Suppressor macrophage treated with lipopolysaccharide for 1 hour (primary cell): ENCODE measurements around the gene CCNL2.
"Not testable (repeated sequence)": the region's sequence is repeated elsewhere in the genome, so short reads cannot be mapped to it uniquely, and the experiment has no call there.

Experiments used
- DNase-seq, 3 donors: peaks; one replicate each; pipeline ENCODE4 v3.0.0-alpha.2; 2020 to 2022

Gene CCNL2

DNA sequence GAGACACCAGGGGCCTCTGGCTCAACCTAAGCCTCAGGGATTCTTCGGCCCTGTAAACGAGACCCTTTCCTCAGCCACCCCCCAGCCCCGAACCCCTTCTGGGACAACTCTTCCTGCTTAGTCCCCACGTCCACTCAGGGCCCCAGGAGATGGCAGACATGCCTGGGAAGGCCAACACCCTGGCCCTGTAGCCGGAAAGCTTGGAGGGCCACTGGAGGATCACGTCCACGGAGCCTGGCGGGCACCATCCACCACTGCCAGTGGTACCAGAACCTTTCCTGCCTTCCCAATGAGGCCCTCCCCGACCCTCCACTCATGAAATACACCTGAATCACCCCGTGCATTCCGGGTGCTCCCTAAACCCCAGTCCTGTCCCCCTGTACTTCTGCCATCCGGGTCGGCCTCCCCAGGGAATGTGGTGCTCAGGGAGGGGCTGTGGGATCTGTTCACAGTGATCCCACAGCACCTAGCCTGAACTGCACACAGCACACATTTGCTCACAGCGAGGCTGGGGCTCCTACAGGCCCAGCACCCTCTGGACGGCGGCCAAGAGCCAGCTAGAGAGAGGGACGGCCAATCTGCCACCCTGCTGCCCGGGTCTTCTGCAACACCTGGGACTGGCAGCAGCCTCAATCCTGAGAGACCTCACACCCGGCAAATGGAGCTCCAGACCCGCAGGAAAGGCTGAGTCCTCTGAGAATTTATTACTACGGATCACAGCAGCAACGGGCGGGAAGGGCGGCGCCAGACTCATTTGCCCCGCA lies 25.9 kb downstream of the CCNL2 start:
- DNase-seq: no peak

DNA sequence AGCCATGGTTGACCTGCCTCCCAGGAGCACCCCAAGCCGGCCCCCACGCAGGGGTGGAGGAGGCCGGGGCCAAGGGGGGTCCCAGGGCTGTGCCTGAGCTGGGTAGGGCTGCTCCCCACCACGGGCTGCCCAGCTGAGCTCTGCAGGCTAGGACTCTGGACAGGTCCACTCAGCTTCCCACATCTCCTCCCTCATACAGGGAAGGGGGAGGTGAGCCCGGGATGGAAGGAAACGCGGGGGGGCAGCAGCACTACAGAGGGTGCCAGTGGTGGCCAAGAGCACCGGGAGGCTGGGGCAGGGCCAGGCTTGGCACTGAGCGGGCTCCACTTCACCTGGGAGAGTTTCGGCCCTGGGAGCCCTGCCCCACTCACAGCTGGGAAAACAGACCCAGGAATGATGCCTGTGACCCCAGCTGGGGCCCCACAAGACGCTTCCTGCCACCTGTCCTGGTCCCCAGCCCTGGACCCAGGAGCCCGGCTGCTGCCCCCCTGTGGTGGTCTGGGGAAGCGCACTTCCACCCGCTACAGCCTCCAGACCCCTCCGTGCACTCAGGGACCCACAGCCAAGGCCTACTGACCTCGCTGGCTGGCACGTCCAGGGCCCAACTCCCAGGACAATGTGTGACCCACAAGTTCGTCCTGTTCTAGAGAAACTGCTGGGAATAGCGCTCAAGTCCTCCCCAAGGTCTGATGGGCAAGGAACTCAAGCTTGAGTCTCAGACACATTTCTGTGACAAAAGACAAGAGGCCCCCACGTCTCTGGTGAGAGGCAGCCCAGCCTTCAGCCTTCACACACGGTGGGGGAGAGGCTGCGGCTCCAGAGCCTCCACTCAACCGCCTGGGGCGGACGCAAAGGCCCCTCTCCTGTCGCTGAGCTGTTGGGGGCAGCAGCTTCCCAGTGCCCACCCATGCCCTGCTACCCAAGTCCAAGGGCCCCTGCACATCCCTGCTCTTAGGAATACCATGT lies 27.1 kb downstream of the CCNL2 start:
- peak; percentile 61 to 81 (median 68) for DNase-seq

DNA sequence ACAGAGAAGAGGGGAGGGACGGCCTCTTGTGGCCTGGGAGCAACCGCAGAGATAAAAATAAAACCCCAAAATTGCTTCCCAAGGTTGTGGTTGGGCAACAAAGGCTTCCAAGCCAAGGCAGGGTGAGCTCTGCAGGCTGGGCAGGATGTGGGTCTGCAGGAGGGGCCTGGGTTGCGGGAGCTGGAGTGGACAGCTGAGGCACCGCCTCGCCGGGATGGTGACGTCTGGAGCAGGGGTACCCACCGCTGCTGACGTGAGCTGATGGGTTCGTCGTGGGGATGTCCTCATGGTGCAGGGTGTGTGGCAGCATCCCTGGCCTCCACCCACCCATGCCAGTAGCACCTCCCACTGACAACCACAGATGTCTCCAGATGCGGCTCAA lies 27.8 kb downstream of the CCNL2 start:
- no peak for DNase-seq

DNA sequence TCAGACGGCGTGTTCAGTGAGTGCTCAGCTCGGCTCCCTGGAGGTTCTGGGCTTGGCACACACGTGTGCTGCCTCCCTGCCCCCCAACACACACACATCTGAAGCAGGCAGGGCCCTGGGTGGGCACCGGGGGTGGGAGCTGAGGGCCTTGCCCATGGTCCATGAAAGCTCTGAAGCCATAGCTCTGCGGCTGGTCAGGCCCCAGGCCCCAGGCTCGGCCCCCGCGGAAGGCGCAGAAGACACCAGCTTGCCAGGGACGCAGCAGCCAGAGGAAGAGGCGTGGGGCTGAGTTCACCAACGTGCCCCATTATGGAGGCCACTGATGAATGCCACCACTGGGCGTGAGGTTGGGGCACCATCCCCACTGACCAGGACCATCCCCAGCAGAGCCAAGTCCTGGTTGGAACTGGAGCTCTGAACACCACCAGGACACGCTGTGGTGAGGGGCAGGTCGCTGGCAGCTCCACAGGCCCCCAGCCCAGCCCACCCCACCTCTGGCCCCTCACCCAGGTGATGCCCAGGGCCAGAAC lies 28.3 kb downstream of the CCNL2 start:
- no peak for DNase-seq

DNA sequence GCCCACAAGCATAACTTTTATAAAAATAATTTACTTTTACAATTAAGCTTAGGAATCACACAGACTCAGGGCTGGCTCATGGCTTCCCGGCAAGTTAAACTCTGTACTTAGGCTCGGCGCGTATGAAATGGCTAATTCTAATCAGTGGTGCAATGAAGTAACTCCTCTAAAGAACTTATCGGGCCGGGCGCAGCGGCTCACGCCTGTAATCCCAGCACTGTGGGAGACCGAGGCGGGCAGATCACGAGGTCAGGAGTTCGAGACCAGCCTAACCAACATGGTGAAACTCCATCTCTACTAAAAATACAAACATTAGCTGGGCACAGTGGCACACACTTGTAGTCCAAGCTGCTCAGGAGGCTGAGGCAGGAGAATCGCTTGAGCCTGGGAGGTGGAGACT lies 29.0 kb downstream of the CCNL2 start:
- not testable (repeated sequence) for DNase-seq

DNA sequence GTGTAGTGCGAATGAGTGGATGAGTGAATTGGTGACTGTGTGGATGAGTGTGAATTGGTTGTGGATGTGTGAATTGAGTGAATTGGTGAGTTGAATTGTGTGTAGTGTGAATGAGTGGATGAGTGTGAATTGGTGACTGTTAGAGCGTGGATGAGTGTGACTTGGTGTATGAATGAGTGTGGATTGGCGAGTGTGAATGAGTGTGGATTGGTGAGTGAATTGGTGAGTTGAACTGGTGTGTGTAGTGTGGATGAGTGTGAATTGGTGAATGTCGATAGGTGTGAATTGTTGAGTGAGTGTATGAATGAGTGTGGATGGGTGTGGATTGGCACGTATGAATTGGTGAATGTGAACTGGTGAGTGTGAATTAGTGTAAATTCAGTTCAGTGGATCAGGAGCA lies 31.8 kb downstream of the CCNL2 start:
- no peak for DNase-seq

DNA sequence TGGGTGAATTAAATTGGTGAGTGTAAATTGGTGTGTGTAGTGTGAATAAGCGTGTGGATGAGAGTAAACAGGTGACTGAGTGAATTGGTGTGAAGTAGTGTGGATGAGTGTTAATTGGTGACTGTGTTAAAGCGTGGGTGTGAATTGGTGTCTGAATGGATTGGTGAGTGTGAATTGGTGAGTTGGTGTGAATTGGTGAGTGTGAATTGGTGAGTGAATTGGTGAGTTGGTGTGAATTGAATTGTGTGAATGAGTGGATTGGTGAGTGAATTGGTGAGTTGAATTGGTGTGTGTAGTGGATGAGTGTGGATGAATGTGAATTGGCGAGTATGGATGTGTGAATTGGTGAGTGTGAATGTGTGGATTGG lies 32.5 kb downstream of the CCNL2 start:
- DNase-seq: no peak

DNA sequence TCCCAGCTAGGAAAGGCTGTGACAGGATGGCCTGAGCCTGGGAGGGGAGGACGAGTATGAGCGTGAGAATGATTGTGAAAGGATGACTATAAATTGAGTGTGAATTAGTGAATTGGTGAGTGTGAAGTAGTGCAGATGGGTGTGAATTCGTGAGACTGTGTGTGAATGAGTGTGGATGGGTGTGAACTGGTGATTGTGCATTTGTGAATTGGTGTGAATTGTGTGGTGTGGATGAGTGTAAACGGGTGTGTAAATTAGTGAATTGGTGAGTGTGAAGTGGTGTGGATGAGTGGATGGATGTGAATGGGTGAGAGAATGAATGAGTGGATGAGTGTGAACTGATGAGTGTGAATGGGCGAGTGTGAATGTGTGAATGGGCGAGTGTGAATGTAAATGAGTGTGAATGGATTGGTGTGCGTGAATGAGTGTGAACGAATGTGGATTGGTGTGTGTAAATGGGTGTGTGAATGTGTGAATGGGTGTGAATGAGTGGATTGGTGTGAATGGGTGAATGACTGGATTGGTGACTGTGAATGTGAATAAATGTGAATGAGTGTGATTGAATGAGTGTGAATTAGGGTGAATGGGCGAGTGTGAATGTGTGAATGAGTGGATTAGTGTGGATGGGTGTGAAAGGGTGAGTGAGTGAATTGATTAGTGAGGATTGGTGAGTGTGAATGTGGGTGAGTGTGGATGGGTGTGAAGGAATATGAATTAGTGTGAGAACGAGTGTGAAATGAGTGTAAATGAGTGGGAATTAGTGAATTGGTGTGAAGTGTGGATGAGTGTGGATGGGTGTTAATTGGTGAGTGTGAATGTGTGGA lies 33.0 kb downstream of the CCNL2 start:
- no peak for DNase-seq

DNA sequence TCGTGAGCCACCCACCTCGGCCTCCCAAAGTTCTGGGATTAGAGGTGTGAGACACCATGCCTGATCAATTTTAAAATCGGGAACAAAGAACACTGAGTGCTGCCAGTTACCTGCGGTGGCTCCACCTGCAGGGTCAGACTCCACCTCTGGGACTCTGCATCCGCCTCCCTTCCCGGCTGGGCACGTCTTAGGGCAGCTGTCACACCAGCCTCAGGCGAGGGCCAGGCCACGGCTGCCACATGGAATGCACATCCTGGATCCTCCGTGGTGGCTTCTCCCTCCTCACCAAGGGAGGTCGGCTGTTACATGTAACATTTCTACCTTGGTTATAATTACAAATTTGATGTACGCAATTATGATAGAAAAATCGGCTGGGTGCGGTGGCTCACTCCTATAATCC lies 34.9 kb downstream of the CCNL2 start:
- no peak for DNase-seq

DNA sequence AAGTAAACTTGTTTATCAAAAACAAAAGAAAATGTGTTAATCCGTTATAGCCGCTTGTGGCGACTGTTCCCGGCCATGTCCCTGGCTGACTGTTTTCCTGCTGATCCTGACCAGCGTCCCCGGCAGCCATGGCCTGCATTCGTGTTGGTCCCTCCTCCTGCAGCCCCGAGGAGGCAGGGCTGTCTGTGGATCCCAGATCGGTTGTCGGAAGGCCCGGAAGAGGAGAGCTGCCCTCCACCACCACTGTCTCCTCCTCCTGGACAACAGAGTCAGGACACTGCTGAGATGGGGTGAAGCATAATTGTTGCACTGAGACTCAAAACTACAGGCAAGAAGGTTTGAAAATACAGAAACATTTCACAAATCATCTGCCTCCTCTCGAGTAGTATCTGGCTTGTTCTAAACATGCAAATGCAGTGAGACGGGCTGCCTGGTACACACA lies 37.1 kb downstream of the CCNL2 start:
- no peak for DNase-seq

DNA sequence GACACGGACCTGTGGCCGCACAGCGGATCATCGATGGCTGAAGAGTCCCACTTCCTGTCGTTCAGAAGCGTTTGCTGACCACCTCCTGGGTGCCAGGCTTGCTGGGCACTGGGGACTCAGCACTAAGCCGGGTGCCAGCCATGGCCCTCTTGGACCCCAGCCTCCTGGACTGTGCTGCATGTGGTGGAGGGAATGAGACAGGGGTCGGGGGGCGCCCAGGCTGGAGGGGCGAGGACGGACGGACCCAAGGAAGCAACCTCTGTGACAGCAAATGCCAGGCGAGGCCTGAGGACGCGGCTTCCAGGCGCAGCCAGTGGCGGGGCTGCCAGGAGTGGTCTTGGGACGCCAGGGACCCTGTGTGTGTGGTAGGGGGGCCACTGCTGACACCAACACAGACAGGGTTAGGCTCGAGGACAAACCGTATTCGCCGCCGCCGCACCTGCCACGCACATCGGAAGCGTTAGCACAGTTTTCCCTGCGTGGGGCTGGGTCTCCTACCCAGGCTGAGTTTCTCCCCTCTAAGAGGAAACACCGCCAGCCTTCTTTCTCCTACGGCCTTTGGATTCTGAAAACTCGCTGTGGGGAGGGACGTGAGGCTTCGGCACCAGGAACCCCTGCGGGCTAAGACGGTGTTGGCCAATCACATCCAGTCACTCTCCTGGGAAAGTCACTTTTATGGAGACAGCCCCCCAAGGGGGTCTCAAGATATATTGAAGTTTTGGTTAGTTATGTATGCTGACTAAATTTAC lies 37.7 kb downstream of the CCNL2 start:
- no peak for DNase-seq

DNA sequence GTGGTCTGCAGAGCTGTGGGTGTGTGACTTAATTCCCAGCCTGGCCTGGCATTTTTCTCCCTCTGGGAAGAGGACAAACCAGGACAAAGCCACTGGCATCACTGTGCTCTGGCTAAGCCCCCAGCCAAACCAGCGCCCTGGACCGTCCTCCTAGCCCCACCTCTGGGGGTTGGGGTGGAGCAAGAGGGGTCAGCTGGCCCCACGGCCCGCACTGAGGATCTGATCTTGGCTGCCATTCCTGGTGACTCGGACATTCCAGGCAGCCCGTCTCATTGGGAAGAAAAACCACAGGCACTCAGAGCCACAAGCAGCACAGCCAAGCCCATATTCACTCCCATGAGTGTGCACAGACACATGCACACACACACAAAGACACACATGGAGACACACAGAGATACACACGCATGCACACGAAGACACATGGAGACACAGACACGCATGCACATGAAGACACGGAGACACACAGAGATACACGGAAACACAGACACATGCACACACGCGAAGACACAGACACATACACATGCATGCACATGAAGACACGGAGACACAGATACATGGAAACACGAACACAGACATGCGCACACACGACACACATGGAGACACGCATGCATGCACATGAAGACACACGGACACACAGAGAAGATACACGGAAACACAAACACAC lies 38.5 kb downstream of the CCNL2 start:
- DNase-seq: no peak

DNA sequence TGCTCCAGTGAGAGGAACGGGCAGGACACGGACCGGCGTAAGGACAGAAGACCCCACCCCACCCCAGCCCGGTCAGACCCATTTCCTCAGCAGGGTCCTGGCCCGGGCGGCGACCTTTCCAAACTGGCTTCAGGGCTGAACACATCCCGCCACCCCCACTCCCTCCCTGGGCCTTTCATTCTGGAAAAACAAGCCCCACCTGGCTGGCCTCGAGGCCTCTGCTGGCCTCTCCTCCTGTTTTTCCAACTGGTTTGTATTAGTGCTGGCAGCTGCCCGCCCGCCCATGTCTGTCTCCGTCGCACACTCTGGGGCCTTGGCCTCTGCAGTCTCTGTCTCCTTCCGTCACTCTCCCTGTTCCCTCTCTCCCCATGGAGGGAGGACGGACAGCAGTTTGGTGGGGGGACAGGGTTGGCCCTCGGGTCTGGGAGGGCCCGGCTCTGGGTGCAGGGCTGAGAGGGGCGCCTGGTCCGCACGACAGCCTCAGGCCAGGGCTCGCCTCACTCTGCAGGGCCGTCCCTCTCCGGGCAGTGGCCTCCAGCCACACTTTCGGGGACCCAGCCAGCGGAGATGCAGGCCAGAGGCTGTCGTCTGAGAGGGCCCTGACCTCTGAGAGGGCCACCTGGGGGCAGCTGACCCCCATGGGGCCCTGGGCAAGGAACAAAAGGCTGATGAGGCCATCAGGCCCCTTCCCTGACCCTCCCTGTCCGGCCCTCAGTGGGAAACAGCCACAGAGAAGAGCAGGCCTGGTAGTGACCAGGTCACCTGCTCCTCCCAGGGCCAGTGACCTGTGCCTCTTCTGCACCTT lies 39.3 kb downstream of the CCNL2 start:
- no peak for DNase-seq

DNA sequence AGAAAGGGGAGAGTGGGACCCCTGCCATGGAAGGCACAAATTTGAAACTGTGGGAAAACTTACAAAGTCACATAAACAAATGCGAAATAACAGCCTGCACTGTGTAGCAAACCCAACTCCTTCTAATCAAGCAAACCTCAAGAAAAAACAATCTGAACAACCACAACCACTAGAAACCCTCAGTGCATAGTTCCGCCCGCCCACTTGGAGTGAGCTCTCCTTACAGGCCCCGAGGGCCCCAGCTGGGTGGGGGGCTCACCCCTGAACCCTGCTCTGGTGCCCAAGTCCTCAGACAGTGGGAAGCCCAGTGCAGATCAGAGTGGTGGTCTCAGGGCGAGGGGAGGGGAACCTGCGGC lies 39.8 kb downstream of the CCNL2 start:
- DNase-seq: no peak

DNA sequence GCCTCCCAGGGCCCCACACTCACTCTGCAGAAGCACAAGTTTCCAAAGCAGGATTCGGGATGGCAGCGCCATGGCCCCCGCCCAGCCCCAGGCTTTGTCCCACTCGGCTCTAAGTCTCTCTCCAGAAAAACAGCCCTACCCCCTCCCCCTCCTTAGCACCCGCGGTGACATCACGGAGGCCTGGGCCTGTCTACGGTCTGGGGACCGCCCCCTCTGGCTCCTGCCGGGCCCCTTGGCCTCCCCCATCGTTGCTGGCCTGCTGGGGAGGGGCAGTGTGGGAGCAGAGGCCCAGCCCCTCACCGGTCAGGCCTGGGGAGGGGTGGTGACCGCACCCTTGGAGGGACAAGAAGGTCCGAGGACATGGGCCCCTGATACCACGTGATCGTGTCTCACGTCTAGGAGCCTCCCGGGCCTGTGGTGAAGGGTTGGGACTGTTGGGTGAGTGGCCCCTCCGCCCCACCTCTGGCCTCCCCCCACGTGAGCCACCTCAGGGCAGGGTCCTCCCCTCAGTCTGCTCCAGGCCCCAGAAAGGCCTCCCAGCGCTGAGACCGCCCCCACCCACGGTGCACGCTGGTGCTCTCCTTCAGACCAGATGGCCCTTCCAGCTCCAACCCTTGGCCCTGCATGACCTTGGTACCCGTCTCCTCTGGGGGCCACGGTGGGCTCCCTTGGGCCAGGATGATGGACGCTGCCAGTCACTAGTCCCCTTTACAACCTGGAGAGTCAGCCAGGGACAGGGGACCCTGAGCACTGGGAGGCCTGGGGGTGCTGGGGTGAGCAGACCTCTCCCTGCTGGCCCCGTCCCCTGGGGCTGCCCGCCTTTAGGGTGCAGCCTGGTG lies 40.5 kb downstream of the CCNL2 start, which contains the start of gene MXRA8:
Gene MXRA8, minus strand, starts transcription at position 123 of the 839 bp plus-strand sequence. Its CDS starts 51 bp downstream, at position 72.
- no peak for DNase-seq

DNA sequence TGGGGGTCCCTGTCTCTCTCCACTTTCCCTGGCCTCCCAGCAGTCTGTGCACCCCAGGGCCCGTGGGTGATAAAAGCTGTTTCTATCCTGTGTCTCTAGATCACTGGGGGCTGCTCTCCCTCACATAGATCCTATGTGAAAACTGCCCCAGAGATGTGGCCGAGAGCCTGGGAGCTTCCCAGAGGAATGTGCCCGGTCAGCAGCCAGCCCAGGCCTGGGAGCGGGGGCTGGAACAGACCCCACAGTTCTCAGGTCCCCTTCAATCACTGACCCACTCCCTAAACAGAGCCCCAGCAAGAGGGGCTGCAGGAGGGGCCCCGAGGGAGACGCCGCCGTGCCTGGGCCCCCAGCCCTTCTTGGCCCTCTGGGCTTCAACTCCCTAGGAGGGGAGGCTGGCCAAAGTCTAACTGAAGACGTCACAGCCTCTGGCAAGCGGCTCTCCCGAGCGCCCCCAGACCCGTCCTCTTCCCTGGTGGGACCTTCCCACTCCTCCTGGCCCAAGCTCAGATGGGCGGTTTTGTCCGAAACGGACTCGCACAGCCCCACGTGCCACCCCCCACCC lies 41.2 kb downstream of the CCNL2 start:
- no peak for DNase-seq

DNA sequence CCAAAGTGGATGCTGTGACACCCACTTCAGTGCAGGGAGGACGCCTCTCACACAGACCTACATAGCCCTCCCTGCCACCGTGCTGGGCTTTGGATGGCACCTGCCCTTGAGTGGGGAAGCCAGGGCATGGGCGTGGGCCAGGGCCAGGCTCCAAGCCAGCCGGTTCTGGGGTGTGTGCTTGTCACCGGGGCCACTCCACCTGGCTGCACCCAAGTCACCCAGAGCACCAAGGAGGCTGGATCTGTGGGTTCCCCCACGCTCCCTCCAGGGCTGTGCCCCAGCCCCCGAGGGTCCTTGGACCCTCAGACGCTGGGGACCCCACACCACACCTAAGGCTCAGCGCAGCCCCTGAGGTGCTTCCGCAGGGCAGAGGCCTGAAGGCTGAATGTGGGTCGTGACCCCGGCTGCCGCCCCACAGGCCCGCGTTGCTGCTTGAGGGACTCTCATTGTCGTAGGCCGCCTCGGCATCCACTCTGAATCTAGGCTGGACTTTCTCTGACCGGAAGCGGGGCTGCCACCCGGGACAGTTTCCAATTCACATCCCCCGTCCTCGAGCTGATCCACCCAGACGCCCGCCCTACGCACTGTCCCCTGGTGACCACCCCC lies 42.2 kb downstream of the CCNL2 start:
- DNase-seq: no peak

DNA sequence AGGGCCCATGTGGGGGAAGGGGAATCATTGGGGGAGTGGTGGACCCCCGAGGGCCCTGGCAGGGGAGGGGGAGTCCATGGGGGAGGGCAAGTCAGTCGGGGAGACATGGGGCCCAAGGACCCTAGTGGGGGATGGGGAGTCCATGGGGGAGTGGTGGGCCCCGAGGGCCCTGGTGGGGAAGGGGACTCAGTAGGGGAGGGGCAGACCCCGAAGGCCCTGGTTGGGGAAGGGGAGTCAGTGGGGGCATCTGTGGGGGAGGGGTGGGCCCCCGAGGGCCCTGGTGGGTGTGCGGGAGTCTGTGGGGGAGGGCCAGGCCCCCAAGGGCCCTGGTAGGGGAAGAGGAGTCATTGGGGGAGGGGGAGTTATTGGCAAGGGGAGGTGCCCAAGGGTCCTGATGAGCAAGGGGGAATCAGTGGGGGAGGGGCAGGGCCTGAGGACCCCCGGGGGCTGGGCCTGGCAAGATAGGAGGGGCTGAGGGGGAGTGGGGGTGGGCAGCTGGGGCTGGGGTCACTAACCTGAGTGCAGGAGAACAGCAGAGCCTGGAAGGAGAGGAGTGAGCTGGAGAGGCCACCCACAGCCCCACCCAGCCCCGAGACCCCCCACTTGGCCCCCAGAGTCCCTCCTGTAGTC lies 42.9 kb downstream of the CCNL2 start:
- no peak for DNase-seq
